ENCODE data around the gene RYR1.
"Not testable (repeated sequence)": the region's sequence is repeated elsewhere in the genome, so short reads cannot be mapped to it uniquely, and the experiment has no call there.

Gene RYR1

DNA sequence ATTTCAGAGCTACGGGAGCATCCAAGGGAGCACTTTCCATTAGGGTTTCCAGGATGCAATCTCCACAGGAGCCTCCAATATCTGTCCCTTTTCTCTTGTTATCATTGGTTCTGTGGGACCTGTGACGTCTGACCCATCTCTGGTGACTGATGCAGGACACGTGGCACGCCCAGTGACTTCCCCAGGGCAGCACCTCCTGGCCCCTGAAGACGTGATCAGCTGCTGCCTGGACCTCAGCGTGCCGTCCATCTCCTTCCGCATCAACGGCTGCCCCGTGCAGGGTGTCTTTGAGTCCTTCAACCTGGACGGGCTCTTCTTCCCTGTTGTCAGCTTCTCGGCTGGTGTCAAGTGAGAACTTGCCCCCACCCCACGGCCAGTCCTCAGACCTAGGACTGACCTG, 25.5 kb downstream of the RYR1 start:
- no peak overlapping the region for H3K9ac ChIP-seq (ENCODE audit: insufficient read length, low read depth)
- no peak overlapping the region for H3K4me3 ChIP-seq (ENCODE audit: insufficient read length, low read depth)
- H3K36me3 ChIP-seq (ENCODE audit: insufficient read depth, insufficient read length, low read length), result no peaks in the 10 kb centered on the region
- TF ChIP-seq SUZ12 (IDR thresholded peaks at IDR 0.05; ENCODE audit: extremely low read depth, insufficient read depth, insufficient read length), result no peak
- no peaks in the 10 kb centered on the region for H3K9me3 ChIP-seq (ENCODE audit: insufficient read depth, low read length)
- no peaks in the 10 kb centered on the region for H3K27me3 ChIP-seq (ENCODE audit: insufficient read depth, insufficient read length)
- DNase-seq (ENCODE audit: low read depth, low spot score), result no peak
- H3K4me1 ChIP-seq (ENCODE audit: insufficient read depth, insufficient read length), result no peaks in the 10 kb centered on the region

DNA sequence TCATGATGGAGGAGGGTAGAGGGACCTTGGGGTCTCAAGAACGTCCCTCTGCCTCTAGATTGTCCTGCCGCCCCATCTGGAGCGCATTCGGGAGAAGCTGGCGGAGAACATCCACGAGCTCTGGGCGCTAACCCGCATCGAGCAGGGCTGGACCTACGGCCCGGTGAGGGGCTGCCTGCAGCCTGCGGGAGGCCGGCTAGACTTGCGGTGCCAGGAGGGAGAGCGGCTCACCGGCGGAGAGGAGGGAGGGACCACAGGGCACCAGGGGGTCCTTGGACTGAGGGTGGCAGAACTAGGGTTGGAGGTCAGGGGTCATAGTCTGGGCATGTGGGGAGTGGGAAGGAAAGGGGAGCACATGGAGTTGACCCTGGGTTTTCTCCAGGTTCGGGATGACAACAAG, 29.9 kb downstream of the RYR1 start:
- no peak for DNase-seq (ENCODE audit: low read depth, low spot score)
- no peaks in the 10 kb centered on the region for H3K9me3 ChIP-seq (ENCODE audit: insufficient read depth, low read length)
- H3K4me3 ChIP-seq (ENCODE audit: insufficient read length, low read depth), result no peak overlapping the region
- TF ChIP-seq SUZ12 (IDR thresholded peaks at IDR 0.05; ENCODE audit: extremely low read depth, insufficient read depth, insufficient read length) (no peak), YY1 (IDR thresholded peaks at IDR 0.05; ENCODE audit: insufficient read depth, insufficient read length) (no peak), ZNF274 (IDR thresholded peaks at IDR 0.05; ENCODE audit: low read depth, low read length) (no peak)
- H3K36me3 ChIP-seq (ENCODE audit: insufficient read depth, insufficient read length, low read length), result peaks cover 6% of the 10 kb centered on the region
- no peaks in the 10 kb centered on the region for H3K27me3 ChIP-seq (ENCODE audit: insufficient read depth, insufficient read length)
- H3K9ac ChIP-seq (ENCODE audit: insufficient read length, low read depth), result no peak overlapping the region
- peaks cover 5% of the 10 kb centered on the region for H3K4me1 ChIP-seq (ENCODE audit: insufficient read depth, insufficient read length)

DNA sequence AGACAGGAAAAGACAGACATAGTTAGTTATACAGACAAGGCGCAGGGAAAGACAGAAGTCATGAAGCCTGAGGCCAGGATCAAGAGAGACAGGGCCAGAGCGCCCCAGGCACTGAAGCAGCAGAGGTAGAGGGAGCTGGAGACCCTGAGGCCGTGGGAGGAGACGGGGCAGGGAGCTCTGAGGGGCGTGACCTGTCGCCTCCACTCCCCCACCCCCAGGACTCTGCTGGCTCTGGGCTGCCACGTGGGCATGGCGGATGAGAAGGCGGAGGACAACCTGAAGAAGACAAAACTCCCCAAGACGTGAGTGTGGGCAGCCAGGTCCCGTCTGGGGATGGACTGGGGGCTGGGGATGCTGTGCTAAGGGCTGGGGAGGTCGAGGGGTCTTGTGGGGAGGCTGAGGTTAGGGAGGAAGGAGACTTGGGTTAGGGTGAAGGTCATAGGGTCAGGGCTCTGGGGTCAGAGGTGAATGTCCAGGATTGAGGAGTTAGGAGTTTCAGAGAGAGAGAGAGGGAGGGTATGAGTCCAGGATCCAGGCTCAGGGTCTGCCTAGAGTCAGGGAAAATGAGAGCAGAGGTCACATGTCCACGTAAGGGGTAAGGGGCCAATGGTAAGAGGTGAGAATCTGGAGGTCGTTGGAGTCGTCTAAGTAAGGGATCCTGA, 31.1 kb downstream of the RYR1 start:
- no peak for TF ChIP-seq SUZ12 (IDR thresholded peaks at IDR 0.05; ENCODE audit: extremely low read depth, insufficient read depth, insufficient read length)
- TF ChIP-seq YY1 (IDR thresholded peaks at IDR 0.05; ENCODE audit: insufficient read depth, insufficient read length), result no peak
- TF ChIP-seq ZNF274 (IDR thresholded peaks at IDR 0.05; ENCODE audit: low read depth, low read length), result no peak
- Histone ChIP-seq H3K9ac (ENCODE audit: insufficient read length, low read depth) (no peak overlapping the region), H3K9me3 (ENCODE audit: insufficient read depth, low read length) (no peaks in the 10 kb centered on the region), H3K27me3 (ENCODE audit: insufficient read depth, insufficient read length) (no peaks in the 10 kb centered on the region), H3K4me1 (ENCODE audit: insufficient read depth, insufficient read length) (peaks cover 5% of the 10 kb centered on the region), H3K36me3 (ENCODE audit: insufficient read depth, insufficient read length, low read length) (peaks cover 6% of the 10 kb centered on the region), H3K4me3 (ENCODE audit: insufficient read length, low read depth) (no peak overlapping the region)
- no peak for DNase-seq (ENCODE audit: low read depth, low spot score)

DNA sequence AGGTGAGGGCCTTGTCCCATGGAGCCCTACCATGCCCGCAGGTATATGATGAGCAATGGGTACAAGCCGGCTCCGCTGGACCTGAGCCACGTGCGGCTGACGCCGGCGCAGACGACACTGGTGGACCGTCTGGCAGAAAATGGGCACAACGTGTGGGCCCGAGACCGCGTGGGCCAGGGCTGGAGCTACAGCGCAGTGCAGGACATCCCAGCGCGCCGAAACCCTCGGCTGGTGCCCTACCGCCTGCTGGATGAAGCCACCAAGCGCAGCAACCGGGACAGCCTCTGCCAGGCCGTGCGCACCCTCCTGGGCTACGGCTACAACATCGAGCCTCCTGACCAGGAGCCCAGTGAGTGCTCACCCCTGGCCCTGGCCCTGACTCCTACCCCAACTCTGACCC, 32.6 kb downstream of the RYR1 start:
- Histone ChIP-seq H3K4me1 (ENCODE audit: insufficient read depth, insufficient read length) (peaks cover 5% of the 10 kb centered on the region), H3K36me3 (ENCODE audit: insufficient read depth, insufficient read length, low read length) (peaks cover 6% of the 10 kb centered on the region), H3K9me3 (ENCODE audit: insufficient read depth, low read length) (no peaks in the 10 kb centered on the region), H3K4me3 (ENCODE audit: insufficient read length, low read depth) (no peak overlapping the region), H3K9ac (ENCODE audit: insufficient read length, low read depth) (no peak overlapping the region), H3K27me3 (ENCODE audit: insufficient read depth, insufficient read length) (no peaks in the 10 kb centered on the region)
- TF ChIP-seq SUZ12 (IDR thresholded peaks at IDR 0.05; ENCODE audit: extremely low read depth, insufficient read depth, insufficient read length), result no peak
- no peak for TF ChIP-seq YY1 (IDR thresholded peaks at IDR 0.05; ENCODE audit: insufficient read depth, insufficient read length)
- TF ChIP-seq ZNF274 (IDR thresholded peaks at IDR 0.05; ENCODE audit: low read depth, low read length), result no peak
- DNase-seq (ENCODE audit: low read depth, low spot score), result no peak

DNA sequence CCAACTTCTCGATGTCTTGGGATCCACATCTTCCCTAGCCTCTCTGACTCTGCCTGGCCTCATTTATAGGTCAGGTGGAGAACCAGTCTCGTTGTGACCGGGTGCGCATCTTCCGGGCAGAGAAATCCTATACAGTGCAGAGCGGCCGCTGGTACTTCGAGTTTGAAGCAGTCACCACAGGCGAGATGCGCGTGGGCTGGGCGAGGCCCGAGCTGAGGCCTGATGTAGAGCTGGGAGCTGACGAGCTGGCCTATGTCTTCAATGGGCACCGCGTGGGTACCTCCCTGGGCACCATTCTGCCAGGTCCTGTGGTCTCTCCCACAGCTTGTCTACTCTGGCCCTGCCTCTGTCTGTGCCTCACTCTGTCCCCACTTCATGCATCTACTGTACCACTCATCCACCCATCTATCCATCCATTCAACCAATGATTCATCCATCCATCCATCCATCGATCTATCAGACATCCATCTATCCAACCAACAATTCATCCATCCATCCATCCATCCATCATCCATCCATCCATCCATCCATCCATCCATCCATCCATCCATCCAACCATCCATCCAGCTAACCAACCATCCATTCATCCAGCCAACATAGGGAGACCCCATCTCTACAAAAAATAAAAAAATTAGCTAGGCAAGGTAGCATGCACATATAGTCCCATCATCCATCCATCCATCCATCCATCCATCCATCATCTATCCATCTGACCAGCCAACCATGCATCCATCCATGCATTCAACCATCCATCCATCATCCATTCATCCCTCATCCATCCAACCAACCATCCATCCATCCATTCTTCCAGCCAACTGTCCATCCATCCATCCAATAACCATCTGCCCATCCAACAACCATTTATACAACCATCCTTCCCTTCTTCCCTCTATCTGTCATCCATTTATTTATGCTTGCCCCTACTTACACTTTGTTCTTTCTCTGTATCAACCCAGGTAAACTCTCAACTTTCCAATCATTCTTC, 34.3 kb downstream of the RYR1 start:
- peaks cover 6% of the 10 kb centered on the region for H3K36me3 ChIP-seq (ENCODE audit: insufficient read depth, insufficient read length, low read length)

DNA sequence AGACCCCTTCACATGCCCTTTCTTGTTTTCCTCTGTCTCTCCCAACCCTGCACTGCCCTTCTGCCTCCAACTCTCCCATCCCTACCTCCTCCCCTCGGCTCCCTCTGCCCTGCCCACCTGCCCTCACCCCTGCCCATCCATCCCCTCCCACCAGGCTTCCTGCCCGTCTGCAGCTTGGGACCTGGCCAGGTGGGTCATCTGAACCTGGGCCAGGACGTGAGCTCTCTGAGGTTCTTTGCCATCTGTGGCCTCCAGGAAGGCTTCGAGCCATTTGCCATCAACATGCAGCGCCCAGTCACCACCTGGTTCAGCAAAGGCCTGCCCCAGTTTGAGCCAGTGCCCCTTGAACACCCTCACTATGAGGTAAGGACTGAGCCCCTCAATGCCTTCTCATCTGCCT, 35.7 kb downstream of the RYR1 start:
- no peaks in the 10 kb centered on the region for H3K27me3 ChIP-seq (ENCODE audit: insufficient read depth, insufficient read length)
- peaks cover 5% of the 10 kb centered on the region for H3K4me1 ChIP-seq (ENCODE audit: insufficient read depth, insufficient read length)
- peaks cover 6% of the 10 kb centered on the region for H3K36me3 ChIP-seq (ENCODE audit: insufficient read depth, insufficient read length, low read length)
- no peak overlapping the region for H3K4me3 ChIP-seq (ENCODE audit: insufficient read length, low read depth)
- H3K9me3 ChIP-seq (ENCODE audit: insufficient read depth, low read length), result no peaks in the 10 kb centered on the region
- DNase-seq (ENCODE audit: low read depth, low spot score), result no peak
- no peak overlapping the region for H3K9ac ChIP-seq (ENCODE audit: insufficient read length, low read depth)
- TF ChIP-seq ZNF274 (IDR thresholded peaks at IDR 0.05; ENCODE audit: low read depth, low read length) (no peak), SUZ12 (IDR thresholded peaks at IDR 0.05; ENCODE audit: extremely low read depth, insufficient read depth, insufficient read length) (no peak), YY1 (IDR thresholded peaks at IDR 0.05; ENCODE audit: insufficient read depth, insufficient read length) (no peak)

More for the DNA sequence above, 34.3 kb downstream of the RYR1 start:
- TF ChIP-seq SUZ12 (IDR thresholded peaks at IDR 0.05; ENCODE audit: extremely low read depth, insufficient read depth, insufficient read length), result no peak
- TF ChIP-seq ZNF274 (IDR thresholded peaks at IDR 0.05; ENCODE audit: low read depth, low read length), result no peak
- no peak for TF ChIP-seq YY1 (IDR thresholded peaks at IDR 0.05; ENCODE audit: insufficient read depth, insufficient read length)
- DNase-seq (ENCODE audit: low read depth, low spot score), result no peak
- no peak overlapping the region for H3K9ac ChIP-seq (ENCODE audit: insufficient read length, low read depth)
- no peak overlapping the region for H3K4me3 ChIP-seq (ENCODE audit: insufficient read length, low read depth)
- H3K4me1 ChIP-seq (ENCODE audit: insufficient read depth, insufficient read length), result peaks cover 5% of the 10 kb centered on the region
- H3K9me3 ChIP-seq (ENCODE audit: insufficient read depth, low read length), result no peaks in the 10 kb centered on the region
- H3K27me3 ChIP-seq (ENCODE audit: insufficient read depth, insufficient read length), result no peaks in the 10 kb centered on the region

DNA sequence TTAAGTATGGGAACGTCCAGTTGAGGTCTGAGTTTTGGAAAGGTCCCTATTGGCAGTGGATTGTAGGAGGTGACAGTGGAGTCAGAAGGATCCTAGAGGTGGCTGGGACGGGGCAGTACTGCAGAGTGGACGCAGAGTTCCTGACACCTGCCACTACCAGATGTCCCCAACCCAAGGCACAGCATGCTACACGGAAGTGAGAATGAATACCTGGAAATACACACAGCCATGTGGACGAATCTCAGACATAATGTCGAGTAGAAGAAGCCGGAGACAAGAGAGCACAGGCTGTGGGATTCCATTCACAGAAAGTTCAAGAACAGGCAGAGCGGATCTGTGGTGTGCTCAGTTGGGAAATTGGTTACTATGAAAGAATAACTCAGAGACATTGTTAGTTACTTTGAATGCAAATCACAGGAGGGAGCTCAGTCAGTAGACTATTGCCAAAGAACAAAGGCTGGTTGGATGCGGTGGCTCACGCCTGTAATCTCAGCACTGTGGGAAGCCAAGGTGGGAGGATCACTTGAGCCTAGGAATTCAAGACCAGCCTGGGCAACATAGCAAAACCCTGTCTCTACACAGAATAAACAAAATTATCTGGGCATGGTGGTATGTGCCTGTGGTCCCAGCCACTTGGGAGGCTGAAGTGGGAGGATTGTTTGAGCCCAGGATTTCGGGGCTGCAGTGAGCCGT, 37.4 kb downstream of the RYR1 start:
- DNase-seq (ENCODE audit: low read depth, low spot score), result no peak
- H3K36me3 ChIP-seq (ENCODE audit: insufficient read depth, insufficient read length, low read length), result peaks cover 6% of the 10 kb centered on the region
- H3K4me3 ChIP-seq (ENCODE audit: insufficient read length, low read depth), result no peak overlapping the region
- TF ChIP-seq SUZ12 (IDR thresholded peaks at IDR 0.05; ENCODE audit: extremely low read depth, insufficient read depth, insufficient read length) (no peak), YY1 (IDR thresholded peaks at IDR 0.05; ENCODE audit: insufficient read depth, insufficient read length) (no peak), ZNF274 (IDR thresholded peaks at IDR 0.05; ENCODE audit: low read depth, low read length) (no peak)
- H3K9me3 ChIP-seq (ENCODE audit: insufficient read depth, low read length), result no peaks in the 10 kb centered on the region
- no peak overlapping the region for H3K9ac ChIP-seq (ENCODE audit: insufficient read length, low read depth)
- no peaks in the 10 kb centered on the region for H3K4me1 ChIP-seq (ENCODE audit: insufficient read depth, insufficient read length)
- no peaks in the 10 kb centered on the region for H3K27me3 ChIP-seq (ENCODE audit: insufficient read depth, insufficient read length)

DNA sequence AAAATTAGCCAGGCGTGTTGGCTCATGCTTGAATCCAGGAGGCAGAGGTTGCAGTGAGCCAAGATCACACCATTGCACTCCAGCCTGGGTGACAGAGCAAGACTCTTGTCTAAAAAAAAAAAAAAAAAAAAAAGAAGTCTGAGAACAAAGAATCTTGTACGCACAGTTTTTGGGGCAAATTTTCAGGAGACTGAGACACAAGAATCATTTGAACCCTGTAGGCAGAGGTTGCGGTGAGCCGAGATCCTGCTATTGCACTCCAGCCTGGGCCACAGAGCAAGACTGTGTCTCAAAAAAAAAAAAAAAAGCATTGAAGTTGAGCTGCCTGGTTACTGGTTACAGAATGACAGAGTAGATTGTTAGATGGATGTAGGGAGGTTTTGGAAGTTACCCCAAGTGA, 39.2 kb downstream of the RYR1 start:
- H3K9me3 ChIP-seq (ENCODE audit: insufficient read depth, low read length); H3K36me3 ChIP-seq (ENCODE audit: insufficient read depth, insufficient read length, low read length); H3K27me3 ChIP-seq (ENCODE audit: insufficient read depth, insufficient read length); H3K9ac ChIP-seq (ENCODE audit: insufficient read length, low read depth); DNase-seq (ENCODE audit: low read depth, low spot score); H3K4me1 ChIP-seq (ENCODE audit: insufficient read depth, insufficient read length); H3K4me3 ChIP-seq (ENCODE audit: insufficient read length, low read depth): not testable (repeated sequence)

Data from NT2/D1 (cell line).